BE2C (cell line): ENCODE data around the gene CAMTA1.
A peak's percentile ranks its signal among the peaks of the same experiment; 100 is the strongest.
"Not testable (repeated sequence)": the region's sequence is repeated elsewhere in the genome, so short reads cannot be mapped to it uniquely, and the experiment has no call there.

Experiments
- DNase-seq: peaks from one replicate; pipeline ENCODE4 v3.0.0-alpha.2; 2020
- H3K27me3 ChIP-seq: fragments of 250-450 bp; sonication (Bioruptor Pico); 2 replicates; pipeline ENCODE4 v1.5.1; 2020; ENCODE audit warnings: mild to moderate bottlenecking
- H3K36me3 ChIP-seq: fragments of 250-450 bp; sonication (Bioruptor Pico); 2 replicates; pipeline ENCODE4 v1.5.1; 2020; ENCODE audit warnings: mild to moderate bottlenecking
- H3K4me1 ChIP-seq: fragments of 250-450 bp; sonication (Bioruptor Pico); 2 replicates; pipeline ENCODE4 v1.5.1; 2020
- H3K4me3 ChIP-seq: 2 replicates; pipeline ENCODE4 v1.5.1; 2011; ENCODE audit warnings: low read depth, low read length
- H3K9me3 ChIP-seq: fragments of 250-450 bp; sonication (Bioruptor Pico); 2 replicates; pipeline ENCODE4 v1.5.1; 2020
- TF ChIP-seq, protein P1 (sequence below): IDR thresholded peaks from 2 replicates; pipeline ENCODE4 v1.5.1; 2012; ENCODE audit warnings: mild to moderate bottlenecking, low read depth, low read length

The CAMTA1 gene

DNA sequence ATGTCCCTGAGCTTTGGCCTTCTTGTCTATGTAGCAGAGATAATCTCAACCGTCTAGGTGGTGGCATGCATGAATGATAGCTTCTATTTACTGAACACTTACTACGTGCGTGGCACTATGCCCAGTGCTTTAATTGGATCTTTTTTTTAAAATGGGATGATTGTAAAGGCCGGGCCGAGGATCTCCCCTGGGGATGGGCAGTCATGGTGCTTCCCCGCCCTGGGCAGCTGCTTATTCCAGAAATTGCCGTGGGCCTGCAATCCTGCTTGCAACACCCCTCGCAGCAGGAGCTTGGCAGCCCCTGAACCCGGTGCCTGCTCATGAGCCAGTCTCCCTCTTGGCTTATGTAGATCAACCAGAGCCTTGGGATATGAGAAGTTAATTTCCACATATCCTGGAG lies 360.7 kb downstream of the CAMTA1 start:
- Histone ChIP-seq H3K4me1 (no peaks in the 10 kb centered on the region), H3K9me3 (no peaks in the 10 kb centered on the region), H3K4me3 (no peak overlapping the region), H3K36me3 (no peaks in the 10 kb centered on the region), H3K27me3 (no peaks in the 10 kb centered on the region)
- TF ChIP-seq, protein P1, sequence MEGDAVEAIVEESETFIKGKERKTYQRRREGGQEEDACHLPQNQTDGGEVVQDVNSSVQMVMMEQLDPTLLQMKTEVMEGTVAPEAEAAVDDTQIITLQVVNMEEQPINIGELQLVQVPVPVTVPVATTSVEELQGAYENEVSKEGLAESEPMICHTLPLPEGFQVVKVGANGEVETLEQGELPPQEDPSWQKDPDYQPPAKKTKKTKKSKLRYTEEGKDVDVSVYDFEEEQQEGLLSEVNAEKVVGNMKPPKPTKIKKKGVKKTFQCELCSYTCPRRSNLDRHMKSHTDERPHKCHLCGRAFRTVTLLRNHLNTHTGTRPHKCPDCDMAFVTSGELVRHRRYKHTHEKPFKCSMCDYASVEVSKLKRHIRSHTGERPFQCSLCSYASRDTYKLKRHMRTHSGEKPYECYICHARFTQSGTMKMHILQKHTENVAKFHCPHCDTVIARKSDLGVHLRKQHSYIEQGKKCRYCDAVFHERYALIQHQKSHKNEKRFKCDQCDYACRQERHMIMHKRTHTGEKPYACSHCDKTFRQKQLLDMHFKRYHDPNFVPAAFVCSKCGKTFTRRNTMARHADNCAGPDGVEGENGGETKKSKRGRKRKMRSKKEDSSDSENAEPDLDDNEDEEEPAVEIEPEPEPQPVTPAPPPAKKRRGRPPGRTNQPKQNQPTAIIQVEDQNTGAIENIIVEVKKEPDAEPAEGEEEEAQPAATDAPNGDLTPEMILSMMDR: no peak
- peak; percentile 43 for DNase-seq

DNA sequence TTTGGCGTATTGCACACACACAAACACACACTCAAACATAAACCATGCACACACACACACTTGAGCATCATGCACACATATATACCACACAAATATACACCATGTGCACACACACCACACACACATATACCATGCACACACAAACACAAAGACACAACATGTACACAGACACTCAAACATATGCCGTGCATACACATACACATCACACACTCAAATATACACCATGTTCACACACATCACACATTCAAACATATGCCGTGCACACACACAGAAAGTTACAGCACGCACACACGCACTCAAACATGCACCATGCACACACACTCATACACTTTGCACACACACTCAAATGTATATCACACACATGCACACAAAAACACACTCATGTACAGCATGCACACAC lies 361.5 kb downstream of the CAMTA1 start:
- H3K4me3 ChIP-seq: no peak overlapping the region
- no peak for DNase-seq
- H3K27me3 ChIP-seq: no peaks in the 10 kb centered on the region
- TF ChIP-seq, protein P1: no peak
- no peaks in the 10 kb centered on the region for H3K4me1 ChIP-seq
- no peaks in the 10 kb centered on the region for H3K9me3 ChIP-seq
- no peaks in the 10 kb centered on the region for H3K36me3 ChIP-seq

DNA sequence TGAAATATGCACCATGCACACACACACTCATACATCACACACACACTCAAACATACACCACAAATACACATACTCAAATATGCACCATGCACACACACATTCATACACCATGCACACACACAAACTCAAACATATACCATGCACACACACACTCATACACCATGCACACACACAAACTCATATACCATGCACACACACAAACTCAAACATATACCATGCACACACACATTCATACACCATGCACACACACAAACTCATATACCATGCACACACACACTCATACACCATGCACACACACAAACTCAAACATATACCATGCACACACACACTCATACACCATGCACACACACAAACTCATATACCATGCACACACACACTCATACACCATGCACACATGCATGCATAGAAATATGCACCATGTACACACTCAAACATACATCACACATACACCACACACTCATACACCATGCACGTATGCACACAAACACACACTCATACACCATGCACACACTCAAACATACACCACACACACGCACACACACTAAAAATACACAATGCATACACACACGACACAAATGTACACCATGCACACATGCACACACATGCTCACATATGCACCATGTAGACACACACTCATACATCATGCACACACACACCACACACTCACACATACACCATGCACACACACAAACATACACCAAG lies 362.5 kb downstream of the CAMTA1 start:
- DNase-seq, H3K4me1 ChIP-seq, H3K4me3 ChIP-seq, H3K27me3 ChIP-seq, H3K36me3 ChIP-seq, H3K9me3 ChIP-seq: not testable (repeated sequence)

DNA sequence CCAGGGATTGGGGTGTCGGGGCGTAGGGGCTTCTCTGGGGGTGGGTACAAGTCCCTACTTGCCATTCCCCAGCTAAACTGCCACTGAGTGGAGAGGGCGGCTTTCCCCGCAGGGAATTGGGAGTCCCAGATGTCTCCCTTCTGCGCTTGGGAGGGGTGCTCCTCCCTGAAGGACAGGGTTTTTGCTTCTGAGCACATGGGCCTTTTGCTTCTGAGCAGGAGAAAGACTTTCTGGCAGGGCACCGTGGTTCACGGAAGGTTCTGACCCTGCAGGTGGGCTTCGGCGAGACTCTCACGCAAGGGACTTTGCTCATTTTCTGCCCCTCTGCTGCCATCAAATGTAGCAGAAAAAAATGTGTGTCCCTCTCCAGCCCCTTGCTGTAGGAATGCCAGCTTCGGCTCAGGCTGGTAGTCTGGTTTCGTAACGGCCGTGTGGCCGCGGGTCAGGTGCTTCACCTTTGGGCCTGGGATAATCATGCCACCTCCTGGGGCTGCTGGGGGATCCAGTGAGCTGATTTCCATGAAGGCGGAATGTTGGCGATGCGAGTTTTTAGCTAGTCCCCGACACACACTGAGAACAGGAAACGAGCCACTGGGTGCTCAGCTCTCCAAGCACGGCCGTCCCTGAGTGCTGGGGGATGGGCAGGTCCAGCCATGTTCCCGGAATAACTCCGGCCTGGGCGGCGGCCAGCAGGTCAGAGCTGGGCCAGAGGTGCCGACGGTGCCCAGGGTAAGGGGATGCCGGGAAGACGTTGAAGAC lies 364.0 kb downstream of the CAMTA1 start:
- no peaks in the 10 kb centered on the region for H3K27me3 ChIP-seq
- TF ChIP-seq, protein P1: no peak
- no peak for DNase-seq

DNA sequence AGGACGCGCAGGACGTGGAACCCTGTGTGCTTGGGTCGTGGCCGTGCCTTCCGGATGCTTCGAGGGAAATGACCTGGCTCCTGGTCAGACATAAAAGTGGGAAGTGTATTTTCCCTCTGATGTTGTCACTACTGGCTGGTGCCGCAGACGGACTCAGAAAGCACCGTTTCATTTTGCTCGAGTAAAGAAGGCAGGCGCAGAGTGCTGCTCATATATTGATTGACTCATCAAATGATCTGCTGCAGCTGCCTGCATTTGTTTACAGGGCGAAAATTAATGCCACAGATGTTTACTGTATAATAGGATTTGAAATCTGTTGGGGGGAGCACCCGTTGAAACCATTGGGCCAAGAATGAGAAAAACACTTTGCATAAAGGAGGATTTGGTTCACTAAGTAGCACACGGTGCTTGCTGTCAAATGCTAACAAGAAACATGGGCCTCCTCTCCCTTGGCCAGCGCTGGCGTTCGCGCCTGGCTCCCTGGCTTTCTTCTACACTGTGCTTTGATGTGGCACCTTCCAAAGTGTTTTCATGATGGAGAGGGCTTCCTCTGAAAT lies 365.5 kb downstream of the CAMTA1 start:
- TF ChIP-seq, protein P1: no peak
- Histone ChIP-seq H3K4me3 (no peak overlapping the region), H3K9me3 (no peaks in the 10 kb centered on the region), H3K36me3 (no peaks in the 10 kb centered on the region), H3K27me3 (no peaks in the 10 kb centered on the region), H3K4me1 (no peaks in the 10 kb centered on the region)
- no peak for DNase-seq

More for the DNA sequence above, 364.0 kb downstream of the CAMTA1 start:
- Histone ChIP-seq H3K4me3 (no peak overlapping the region), H3K36me3 (no peaks in the 10 kb centered on the region), H3K9me3 (no peaks in the 10 kb centered on the region), H3K4me1 (no peaks in the 10 kb centered on the region)

DNA sequence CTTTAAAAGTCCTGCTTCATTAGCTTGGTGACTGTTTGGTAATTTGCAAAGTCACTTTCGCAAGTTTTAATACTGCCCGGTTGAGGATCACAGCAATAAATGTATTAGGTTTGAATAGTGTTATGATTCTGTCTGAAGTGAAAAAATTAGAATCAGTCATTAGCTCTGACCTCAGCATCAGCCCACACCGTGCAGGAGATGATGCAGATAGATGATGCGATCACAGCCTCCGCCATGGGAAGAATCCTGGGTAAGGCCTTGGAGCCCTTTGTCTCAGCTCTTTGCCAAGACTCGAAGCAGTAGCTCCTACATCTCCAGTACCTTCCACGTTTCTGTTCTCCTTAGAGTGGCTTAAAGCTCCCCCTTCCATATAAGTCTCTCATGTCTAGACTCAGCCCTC lies 366.7 kb downstream of the CAMTA1 start:
- H3K4me3 ChIP-seq: no peak overlapping the region
- no peaks in the 10 kb centered on the region for H3K36me3 ChIP-seq
- TF ChIP-seq, protein P1: no peak
- no peaks in the 10 kb centered on the region for H3K4me1 ChIP-seq
- no peaks in the 10 kb centered on the region for H3K9me3 ChIP-seq
- DNase-seq: no peak
- no peaks in the 10 kb centered on the region for H3K27me3 ChIP-seq
